HG02852 (cell line): ENCODE data around the gene SLC35F2.
"Not testable (repeated sequence)": the region's sequence is repeated elsewhere in the genome, so short reads cannot be mapped to it uniquely, and the experiment has no call there.

ENCODE experiments used
- ATAC-seq: cut with Tn5 transposase; IDR thresholded peaks from one replicate; pipeline ENCODE4 v1.9.1; 2021; ENCODE audit warnings: mild to moderate bottlenecking, moderate library complexity; ENCODE audit not compliant: unreplicated experiment

The SLC35F2 gene

DNA sequence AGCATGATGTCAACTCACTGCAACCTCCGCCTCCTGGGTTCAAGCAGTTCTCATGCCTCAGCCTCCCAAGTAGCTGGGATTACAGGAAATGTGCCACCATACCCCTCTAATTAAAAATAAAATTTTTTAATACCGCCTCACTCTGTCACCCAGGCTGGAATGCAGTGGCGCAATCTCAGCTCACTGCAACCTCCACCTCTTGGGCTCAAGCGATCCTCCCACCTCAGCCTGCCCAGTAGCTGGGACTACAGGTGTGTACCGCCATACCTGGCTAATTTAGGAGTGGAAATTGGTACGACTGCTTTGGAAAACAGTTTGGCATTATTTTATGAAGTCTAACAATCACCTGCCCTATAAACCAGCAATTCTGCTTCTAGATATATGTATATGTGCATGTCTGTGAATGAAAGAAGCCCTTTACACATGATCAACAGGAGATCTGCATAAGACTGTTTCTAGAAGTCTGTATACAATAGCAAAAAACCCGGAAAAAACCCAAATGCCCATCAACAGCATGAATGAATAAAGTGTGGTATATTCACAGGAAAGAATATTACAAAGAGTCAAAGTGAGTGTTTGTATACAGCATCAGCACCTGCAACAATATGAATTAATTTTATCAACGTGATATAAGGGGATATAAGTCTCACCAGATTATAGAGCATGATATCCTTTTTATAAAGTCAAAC lies 16.0 kb downstream of the SLC35F2 start:
- no peak for ATAC-seq

DNA sequence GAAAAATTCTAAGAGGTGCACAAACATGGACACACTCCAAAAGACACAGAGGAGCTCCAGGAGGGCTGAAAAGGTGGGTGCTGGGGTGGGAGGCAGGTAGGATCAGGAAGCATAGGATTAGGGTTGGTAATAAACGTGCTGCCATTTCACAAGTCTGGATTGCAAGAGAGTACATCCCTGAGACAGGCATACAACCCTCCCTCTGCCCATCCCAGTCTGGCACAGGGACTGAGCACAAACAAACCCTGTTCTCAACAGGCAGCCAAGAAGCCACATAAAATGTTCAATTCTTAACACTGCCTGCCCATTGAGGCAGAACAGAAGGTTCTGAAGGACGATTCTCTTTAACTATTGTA lies 18.5 kb downstream of the SLC35F2 start:
- peak; percentile 27 for ATAC-seq

DNA sequence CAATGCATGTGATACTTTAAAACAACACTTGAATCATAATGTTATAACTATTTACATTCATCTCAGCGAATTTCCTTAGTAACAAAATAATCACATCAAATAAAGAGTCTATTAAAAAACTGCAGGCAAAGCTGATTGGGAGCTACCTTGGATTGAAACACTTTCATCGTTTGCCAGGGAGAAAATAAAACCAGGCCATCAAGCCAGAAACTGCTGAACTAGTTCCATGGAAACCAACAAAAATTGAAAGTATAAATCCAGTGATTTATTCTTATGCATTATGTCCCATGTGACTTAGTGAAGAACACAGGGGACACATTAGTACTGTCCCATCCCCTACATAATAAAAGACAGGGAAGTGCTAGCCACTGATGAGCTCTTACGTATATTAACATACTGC lies 21.7 kb downstream of the SLC35F2 start:
- no peak for ATAC-seq

DNA sequence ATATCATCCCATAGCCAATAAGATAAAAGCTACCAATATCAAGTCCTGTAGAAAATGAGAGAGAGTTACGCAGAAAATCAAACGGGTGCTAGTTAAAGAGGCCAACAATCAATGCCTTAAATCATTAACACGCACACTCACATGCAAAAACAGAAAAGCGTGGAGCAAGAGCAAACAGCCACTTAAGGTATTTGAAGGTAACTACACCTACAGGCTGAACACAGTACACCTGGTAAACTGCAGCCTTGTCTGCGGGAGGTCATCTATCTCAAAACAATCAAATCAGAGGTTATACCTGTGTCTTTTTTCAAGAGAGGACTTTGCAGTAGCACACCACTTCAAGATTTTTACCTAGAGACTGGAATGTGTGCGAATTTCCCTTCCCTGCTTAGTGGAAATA lies 23.6 kb downstream of the SLC35F2 start:
- no peak for ATAC-seq

DNA sequence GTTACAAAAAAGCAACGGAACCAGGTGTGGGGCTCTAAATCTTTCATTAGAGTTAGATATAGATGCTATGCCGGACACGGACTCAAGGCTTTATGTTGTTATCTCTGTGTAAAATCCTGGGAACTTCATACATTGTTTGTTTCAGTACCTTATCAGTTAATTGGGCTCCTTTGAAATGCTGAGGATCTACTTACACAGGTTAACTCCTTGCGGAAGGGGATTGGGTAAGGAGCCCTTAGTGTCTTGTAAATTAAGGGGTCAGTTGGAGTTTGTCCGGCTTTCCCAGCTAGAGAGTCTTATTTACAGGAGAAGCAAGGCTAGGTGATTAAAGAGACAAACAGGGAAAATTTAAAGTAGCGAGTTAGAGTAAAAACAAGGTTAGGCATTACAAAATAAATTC lies 24.7 kb downstream of the SLC35F2 start:
- ATAC-seq: not testable (repeated sequence)

DNA sequence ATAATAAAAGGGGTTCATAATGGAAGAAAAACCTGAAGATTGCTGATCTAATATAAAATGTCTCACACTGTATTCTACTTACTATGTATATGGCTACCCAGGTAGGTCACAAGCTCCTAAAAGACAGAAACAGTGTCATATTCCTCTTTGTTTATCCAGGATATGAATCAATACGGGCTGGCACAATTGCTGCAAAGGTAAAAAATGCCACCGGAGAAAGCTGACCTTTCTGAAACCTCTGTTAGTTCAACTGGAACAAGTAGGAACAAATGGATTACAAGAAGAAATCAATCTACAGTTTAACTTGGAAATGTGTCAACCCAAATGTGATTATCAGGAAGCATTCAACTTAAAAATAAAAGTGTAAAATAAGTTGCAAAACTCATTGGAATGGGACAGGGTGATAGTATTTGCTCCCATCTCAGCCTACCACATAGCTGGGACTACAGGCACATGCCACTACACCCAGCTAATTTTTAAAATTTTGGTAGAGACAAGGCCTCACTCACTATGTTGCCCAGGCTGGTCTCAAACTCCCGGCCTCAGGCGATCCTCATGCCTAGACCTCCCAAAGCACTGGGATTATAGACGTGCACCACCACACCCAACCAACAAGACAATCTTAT lies 27.6 kb downstream of the SLC35F2 start:
- no peak for ATAC-seq

DNA sequence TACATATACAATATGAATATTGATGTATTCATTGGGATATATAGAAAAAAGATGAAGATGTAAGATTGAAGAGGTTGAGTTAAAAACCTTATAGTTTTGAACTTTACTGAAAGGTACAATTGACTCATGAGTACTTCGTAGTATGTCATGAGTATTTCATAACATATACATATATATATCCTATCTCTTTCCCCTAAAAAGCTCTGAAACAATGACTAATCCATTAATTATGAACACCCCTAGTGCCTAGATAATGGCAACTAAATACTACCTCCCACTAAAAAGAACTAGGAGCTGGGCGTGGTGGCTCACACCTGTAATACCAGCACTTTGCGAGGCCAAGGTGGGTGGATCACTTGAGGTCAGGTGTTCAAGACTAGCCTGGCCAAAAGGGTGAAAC lies 31.5 kb downstream of the SLC35F2 start:
- no peak for ATAC-seq

DNA sequence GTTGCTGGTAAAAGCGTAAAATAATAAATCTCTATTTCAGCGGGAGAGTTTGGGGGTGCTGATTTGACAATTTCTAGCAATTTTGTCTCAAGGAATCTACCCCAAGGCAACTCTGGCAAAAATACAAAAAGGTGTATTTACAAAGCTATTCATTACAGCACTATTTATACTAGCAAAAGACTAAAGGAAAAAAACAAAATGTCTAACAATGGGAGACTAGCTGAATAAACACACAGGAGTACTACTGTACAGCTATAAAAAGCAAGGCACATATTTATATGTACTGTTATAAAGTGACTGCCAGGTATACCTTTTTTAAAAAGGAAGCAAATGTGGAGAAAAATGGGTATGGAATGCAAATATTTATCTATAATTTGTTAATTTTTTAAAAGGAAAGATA lies 32.7 kb downstream of the SLC35F2 start:
- no peak for ATAC-seq

DNA sequence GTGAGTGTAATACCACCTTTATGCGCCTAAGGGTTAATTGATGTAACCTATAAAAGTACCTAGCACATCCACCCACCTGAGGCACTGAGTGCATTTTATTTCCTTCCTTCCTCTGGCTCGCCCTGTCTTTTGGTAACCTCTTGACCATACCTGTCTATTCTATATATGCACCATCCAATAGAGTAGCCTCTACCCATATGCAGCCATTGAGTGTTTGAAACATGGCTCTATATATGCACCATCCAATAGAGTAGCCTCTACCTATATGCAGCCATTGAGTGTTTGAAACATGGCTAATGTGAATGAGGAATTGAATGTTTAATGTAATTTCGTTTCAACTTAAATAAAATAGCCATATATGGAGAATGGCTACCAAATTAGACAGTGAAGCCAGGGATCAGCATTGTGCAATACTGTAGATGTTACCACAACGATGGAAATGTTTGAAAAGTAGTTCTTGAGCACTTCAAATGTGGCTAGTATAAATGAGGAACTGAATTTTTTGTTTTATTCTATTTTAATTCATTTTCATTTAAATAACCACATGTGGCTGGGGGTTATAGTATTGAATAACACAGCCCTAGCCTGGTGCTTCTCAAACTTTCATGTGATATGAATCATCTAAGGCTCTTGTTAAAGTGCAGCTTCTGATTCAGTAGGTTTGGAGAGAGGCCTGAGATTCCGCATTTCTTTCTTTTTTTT lies 33.8 kb downstream of the SLC35F2 start:
- ATAC-seq: no peak

DNA sequence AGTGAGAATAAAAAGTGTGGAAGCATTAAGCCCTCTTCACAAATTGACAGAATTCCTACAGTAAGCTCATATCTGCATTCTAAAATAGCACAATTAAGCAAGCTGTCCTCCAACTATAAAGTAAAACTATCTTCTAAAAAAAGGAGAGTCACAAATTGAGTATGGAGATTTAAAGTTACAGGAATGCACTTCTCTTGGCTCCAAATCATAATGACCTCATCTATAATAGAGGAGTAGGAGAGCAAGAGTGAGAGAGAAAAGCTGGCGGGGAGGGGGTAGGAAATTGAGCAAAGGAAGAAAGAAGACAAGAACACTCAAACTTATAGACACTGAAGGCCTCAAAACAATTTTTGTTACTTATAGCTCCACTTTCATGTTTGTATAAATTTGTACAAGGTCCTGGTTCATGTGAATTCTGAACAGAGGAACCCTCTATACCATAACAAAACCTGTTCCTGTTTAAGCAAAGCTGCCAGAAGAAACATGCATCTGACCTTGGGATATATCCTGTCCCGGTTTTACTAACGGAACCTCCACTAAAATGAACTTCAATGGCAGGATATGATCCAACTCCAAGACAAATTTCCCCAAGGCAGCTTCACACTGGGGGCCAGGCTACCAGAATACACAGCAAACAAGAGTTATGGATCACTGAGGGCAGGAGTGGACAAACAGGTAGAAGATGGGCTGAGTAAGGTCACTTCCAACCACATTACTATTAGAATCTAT lies 37.2 kb downstream of the SLC35F2 start:
- no peak for ATAC-seq

DNA sequence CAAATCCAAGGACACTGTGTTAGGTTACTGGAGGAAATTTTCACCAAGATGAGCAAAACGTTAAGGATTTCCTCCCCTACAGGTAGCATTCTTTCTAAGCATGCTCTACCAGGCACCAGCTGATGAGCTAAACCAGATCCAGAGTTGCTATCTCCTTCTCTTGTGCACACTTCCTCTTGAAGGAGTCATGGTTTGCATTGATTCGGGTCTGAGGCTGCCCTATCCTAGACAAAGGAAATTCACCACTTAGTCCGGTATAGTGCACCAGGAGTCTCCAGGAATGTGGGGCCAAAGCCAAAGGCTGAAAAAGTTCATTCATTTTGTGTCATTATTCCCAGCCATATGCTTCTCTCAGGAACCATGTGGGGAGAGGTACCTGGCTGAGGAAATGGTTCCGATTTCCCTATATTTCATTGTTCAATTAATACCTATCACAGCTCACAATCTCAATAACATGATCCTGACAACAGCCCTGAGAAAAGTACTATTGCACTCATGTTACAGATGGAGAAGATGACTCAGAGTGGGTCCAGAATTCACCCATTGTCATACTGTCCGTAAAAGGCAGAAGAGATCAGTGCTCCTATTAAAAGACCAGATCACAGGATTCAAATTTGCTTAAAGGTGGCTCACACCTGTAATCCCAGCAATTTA lies 39.1 kb downstream of the SLC35F2 start:
- ATAC-seq: no peak

DNA sequence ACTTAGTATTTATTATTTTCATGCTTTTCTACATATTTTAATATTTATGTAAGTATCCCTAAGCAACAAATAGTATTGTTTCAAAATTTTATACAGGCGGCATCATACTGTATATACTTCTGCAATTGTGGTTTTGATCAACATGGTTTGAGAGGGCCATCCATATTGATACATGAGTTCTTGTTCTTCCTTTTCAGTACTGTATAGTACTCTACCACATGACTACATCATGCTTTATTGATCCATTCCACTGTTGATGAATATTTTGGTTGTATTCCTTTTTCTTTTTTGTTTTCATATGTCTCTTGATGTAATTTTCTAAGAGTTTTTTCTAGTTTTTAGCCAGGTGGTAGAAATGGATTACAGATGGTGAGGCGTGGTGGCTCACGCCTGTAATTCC lies 40.1 kb downstream of the SLC35F2 start:
- no peak for ATAC-seq

DNA sequence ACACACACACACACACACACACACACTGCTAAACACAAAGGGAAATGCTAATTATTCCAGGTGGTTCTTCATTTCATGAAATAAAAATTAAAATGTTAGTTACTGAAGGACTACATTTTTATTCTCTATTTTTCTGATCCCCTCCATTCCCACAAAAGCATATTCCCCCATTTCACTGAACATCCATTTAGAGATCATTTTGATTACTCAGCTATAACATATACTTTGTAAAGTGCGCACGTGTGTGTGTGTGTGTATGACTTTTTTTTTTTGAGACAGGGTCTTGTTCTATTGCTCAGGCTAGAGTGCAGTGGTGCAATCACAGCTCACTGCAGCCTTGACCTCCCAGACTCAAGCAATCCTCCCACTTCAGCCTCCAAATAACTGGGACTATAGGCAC lies 42.6 kb downstream of the SLC35F2 start:
- no peak for ATAC-seq

DNA sequence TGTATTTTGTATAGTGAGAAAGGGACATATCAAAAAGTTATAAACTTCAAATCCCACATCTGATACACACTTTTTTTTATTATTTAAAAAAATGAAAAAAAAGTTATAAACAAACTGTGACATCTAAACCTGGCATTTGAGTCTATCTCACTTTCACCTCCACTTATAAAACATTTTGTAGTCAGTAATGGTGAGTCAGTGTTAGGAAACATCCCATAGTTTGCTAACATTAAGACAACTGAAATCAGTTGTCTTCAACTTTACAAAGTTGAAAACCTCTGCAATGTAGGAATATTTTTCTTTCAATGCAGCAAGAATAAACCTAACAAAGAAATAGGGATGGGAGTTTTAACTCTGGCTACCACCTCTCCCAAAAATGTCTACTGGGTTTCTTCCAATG lies 47.7 kb downstream of the SLC35F2 start:
- ATAC-seq: no peak

DNA sequence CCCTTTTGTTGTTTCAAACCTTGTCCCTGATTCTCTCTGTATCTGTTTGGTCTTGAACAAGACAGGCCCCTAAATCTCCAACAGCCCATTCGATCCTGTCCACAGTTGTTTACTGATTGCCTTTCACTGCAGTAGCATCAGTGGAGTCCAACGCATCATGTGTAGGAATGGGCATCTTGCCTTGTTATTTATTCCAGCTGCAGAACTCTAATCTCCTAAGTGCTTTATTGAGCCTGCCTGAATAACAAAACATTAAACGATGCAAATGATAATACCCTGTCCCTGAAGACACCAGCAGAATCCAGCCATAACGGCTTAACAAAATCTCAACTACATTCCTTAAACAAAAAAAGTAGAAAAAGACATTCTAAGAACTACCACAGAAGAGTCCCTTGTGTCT lies 50.1 kb downstream of the SLC35F2 start:
- ATAC-seq: no peak

DNA sequence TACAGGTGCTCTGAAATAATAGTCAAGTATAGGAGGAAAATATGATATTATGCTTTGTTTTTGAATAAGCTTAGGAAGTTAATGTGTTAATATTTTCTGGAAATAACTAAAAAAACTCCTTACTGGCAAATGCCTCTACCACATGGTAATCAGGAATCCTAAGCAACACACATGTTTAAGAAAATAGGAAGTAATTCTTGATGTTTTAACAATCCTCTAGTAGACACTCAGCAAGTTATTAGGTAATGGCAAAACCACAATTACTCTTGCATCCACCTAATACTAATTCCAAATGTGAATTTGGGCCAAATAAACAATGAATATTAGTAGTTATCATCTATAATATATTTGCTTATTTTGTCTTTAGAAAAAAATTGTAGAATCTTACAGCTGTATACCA lies 53.6 kb downstream of the SLC35F2 start:
- no peak for ATAC-seq

DNA sequence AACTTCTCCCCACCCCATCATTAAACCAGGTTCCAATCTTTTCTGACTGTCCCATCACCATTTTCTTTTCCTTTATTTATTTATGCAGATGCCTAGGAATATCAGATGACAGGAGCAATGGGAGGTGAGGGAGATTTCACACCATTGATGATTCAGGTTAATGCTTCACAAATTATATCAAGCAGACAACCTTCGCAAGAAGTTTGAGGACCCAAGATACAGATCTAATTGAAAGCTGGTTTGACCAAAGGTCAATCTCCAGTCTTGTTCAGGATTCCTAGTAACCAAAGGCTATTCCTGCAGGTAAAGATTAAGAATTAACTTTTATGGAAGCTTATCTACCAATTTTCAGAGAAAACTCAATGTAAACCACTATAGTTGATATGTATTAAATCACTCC lies 54.4 kb downstream of the SLC35F2 start:
- ATAC-seq: no peak

DNA sequence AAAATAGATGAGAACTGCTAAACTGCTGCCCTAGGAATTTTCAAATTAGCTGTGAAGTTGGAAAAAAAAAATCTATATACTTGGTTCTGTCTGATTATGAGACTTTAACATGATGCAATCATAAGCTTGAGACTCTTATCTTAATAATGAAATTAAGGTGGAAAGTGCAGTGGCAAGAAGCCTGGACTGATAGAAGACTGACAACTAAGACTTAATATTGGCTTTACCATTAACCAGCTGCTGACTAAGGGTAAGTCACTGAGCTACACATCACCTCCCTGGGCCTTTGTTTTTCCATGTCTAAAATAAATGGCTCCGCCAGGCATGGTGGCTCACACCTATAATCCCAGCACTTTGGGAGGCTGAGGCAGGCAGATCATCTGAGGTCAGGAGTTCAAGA lies 56.9 kb downstream of the SLC35F2 start:
- no peak for ATAC-seq

DNA sequence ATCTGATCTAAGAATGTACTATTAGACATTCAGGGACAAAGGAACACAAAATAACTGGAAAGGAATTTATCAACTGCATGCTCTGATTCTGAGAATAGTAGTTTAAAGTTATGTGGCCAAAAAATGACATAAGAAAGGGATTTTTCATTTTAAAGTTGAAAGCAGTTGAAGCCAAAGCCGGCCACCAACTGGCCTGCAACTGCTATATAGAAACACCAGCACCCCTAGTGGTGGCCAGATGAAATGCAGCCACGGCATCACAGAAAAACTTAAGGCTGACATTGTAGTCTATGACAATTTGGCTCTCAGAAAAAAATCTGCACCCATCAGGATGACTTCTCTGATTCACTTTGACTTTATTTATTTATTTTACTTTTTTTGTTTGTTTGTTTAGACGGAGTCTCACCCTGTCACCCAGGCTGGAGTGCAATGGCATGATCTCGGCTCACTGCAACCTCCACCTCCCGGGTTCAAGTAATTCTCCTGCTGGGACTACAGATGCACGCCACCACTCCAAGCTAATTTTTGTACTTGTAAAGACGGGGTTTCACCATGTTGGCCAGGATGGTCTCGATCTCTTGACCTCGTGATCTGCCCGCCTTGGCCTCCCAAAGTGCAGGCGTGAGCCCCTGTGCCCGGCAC lies 59.2 kb downstream of the SLC35F2 start:
- ATAC-seq: peak; percentile 93

DNA sequence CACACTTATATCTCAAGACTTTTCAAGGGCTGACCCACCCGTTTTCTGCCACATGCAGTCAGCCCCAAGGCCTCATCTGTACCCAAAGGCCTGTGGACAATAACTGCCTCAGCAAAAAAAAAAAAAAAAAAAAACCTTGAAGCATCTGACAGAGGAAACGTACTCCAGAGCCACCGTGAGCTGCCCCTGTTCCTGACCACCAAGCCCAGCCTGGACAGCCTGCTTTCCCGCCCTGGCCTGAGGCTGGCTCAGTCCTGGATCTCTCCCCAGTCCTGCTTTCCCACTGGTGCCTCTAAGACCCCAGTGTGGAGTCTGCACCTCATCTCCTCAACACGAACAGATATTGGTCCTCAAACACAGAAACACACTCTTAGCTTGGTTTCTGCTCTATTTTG lies 66.5 kb downstream of the SLC35F2 start:
- no peak for ATAC-seq
